ENCODE data around the gene CAMTA1.

DNA sequence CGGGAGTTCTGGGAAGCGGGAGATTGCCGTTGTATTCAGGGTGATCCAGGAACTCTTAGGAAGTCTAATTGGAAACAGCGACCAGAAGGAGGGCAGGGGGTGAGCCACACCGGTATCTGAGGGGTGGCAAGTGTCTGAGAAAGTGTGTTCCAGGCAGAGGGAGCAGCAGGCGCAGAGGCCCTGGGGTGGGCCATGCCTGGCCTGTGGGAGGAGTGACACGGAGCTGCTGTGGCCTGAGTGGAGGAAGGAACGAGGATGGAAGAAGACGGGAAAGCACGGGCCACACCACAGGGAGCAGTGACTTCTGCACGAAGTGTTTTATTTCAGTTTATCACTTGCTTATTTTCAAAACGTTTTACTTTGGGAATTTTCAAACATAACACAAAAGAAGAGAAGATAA lies 1010.2 kb downstream of the CAMTA1 start:
- TF ChIP-seq CTCF (IDR thresholded peaks at IDR 0.05): no peak
- TF ChIP-seq REST (IDR thresholded peaks at IDR 0.05; ENCODE audit: insufficient read depth in 1 of 2, low read depth in 2 of 2, low read length in 1 of 2): no peak
- no peak for TF ChIP-seq POLR2AphosphoS5 (IDR thresholded peaks at IDR 0.05; ENCODE audit: low read depth, low read length)
